ENCODE measurements around the gene ZFHX3.

DNA sequence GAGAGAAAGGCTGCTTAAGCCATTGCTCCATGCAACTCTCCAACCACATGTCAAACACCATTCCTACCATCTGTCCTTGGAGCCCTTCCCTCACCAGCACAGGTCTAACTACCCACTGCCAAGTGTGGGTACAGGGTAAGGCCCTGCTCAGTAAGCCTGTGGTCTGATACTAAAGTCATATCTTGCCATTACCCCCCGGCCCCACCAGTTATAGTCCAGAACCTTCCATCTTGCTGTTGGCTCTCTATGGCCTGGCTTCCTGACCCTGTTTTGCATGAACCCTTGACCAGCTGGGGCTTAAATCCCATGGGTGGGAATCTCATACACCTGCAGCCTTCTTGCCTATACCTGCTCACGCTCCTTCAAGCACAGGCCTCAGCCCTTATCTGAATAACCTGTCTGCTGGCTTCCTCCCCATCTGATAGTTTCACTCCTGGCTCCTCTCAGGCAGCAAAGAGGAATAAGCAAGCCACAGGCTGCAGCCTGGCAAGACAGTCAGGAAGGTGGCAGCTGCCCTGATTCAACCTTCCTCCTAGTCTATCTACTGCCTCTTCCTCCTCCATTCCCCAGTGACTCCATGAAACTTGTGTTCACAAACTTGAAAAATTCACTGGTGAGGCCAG, 64.1 kb downstream of the ZFHX3 start:
- TF ChIP-seq, protein P1, sequence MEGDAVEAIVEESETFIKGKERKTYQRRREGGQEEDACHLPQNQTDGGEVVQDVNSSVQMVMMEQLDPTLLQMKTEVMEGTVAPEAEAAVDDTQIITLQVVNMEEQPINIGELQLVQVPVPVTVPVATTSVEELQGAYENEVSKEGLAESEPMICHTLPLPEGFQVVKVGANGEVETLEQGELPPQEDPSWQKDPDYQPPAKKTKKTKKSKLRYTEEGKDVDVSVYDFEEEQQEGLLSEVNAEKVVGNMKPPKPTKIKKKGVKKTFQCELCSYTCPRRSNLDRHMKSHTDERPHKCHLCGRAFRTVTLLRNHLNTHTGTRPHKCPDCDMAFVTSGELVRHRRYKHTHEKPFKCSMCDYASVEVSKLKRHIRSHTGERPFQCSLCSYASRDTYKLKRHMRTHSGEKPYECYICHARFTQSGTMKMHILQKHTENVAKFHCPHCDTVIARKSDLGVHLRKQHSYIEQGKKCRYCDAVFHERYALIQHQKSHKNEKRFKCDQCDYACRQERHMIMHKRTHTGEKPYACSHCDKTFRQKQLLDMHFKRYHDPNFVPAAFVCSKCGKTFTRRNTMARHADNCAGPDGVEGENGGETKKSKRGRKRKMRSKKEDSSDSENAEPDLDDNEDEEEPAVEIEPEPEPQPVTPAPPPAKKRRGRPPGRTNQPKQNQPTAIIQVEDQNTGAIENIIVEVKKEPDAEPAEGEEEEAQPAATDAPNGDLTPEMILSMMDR (optimal IDR thresholded peaks at IDR 0.05 in 1 of 3, IDR thresholded peaks at IDR 0.05 in 1 of 3, conservative IDR thresholded peaks at IDR 0.05 in 1 of 3; ENCODE audit: extremely low read depth in 1 of 3, insufficient read depth in 2 of 3, low read length in 3 of 3) = no peak
- TF ChIP-seq EZH2 (IDR thresholded peaks at IDR 0.05; ENCODE audit: low read length) = no peak
